Activated CD4-positive, alpha-beta T cell treated with anti-CD3 and anti-CD28 coated beads, Interleukin-2, amount 10 ng/mL, durations not matched to agents 24 days and 14 days (primary cell): ENCODE results near the gene RFT1. TPM values are rescaled to one million over a fixed set of nuclear protein-coding genes. Genes with fewer than 3 reads are reported as not detected.

ENCODE experiments used
- DNase-seq: peaks from one replicate; pipeline ENCODE4 v3.0.0; 2022
- H3K27ac Mint-ChIP-seq: one replicate; pipeline ENCODE4 v1.8.0; 2022; ENCODE audit warnings: mild to moderate bottlenecking, mixed read lengths
- H3K27me3 Mint-ChIP-seq: one replicate; pipeline ENCODE4 v1.8.0; 2022; ENCODE audit warnings: mixed read lengths
- H3K36me3 Mint-ChIP-seq: one replicate; pipeline ENCODE4 v1.8.0; 2022; ENCODE audit warnings: low read depth, mild to moderate bottlenecking, mixed read lengths
- H3K4me1 Mint-ChIP-seq: one replicate; pipeline ENCODE4 v1.8.0; 2021; ENCODE audit warnings: mixed read lengths
- H3K4me3 Mint-ChIP-seq: one replicate; pipeline ENCODE4 v1.8.0; 2022; ENCODE audit warnings: mild to moderate bottlenecking, moderate library complexity, mixed read lengths
- H3K9me3 Mint-ChIP-seq: one replicate; pipeline ENCODE4 v1.8.0; 2021; ENCODE audit warnings: mixed read lengths
- intact Hi-C: fragments of 100-400 bp; cut with micrococcal nuclease; formaldehyde crosslinking; loops from one replicate; pipeline ENCODE4 v1.15.1; 2023
- total RNA-seq: library from RNA; stranded (reverse); gene quantifications from 2 replicates; pipeline ENCODE4 v1.2.3, GENCODE V29; 2022

The RFT1 gene
- total RNA-seq, result 47.4 and 47.6 TPM in 2 replicates

DNA sequence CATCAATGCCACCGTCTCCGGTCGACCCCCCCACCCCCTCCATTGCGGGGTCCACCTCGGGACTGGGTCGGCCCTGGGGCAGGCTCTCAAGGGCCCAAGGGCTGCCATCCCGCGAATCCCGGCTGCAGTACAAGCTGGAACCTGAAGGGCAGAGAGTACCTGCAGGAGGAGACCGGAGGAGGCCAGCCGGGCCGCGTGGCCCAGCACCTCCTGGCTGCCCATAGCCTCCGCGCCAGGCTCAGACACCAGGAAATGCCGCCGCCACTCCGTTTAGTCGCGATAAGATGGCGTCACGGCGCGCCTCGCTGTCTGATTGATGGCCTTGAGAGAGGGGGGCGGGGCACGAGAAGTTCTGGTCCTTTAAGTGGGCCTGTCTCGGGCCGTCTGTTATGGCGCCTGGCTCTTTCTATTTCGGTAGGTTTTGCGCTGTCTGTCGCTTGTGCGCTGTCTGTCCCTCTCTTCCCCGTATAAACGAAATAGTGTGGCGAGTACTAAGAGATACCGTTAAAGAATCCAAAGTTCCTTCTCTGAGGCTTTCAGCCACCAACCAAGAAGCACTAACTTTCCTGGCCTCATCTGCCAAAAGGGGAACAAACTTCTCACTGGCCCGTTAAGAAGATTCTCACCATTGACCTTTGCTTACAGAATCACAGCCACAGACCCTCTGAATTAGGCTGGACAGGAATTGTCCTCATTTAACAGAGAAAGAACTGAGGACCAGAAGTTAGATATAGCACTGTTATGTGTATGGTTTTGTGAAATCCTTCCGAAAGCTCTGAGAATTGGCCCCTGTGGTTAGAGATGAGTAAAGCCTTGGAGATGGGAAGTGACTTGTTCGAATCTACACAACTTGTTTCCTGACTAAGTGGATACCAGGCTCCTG is at the start of gene RFT1:
Gene RFT1 (minus strand): TSS at position 257 of the 883 bp plus-strand sequence. CDS start 35 bp downstream, at position 222.
- Mint-ChIP-seq H3K27me3 (no peaks in the 10 kb centered on the region), H3K4me1 (peaks cover 15% of the 10 kb centered on the region), H3K27ac (peak within 1 kb of the TSS; percentile 93), H3K4me3 (peak within 1 kb of the TSS; percentile 89), H3K36me3 (peaks cover 6% of the 10 kb centered on the region), H3K9me3 (no peaks in the 10 kb centered on the region)
- intact Hi-C loops, result loop anchor here (1.0 to 10.0 kb wide), 5 partner anchors 16 to 214 kb away; partner anchors contain the start of gene DCP1A
- peak; percentile 100 for DNase-seq

GRCh38 chr3:53179580-53179979 is 49.3 kb upstream of the RFT1 start:
- no peak overlapping the region for H3K4me3 Mint-ChIP-seq
- H3K27me3 Mint-ChIP-seq, result no peaks in the 10 kb centered on the region
- intact Hi-C loops, result no loop called here
- H3K36me3 Mint-ChIP-seq, result peaks cover 24% of the 10 kb centered on the region
- H3K4me1 Mint-ChIP-seq, result no peaks in the 10 kb centered on the region
- no peak overlapping the region for H3K27ac Mint-ChIP-seq
- DNase-seq, result no peak
- H3K9me3 Mint-ChIP-seq, result no peaks in the 10 kb centered on the region

GRCh38 chr3:53178246-53178645 is 48.0 kb upstream of the RFT1 start:
- peaks cover 22% of the 10 kb centered on the region for H3K36me3 Mint-ChIP-seq

GRCh38 chr3:53175613-53176540 is 45.6 kb upstream of the RFT1 start:
- peaks cover 12% of the 10 kb centered on the region for H3K4me1 Mint-ChIP-seq
- no peaks in the 10 kb centered on the region for H3K27me3 Mint-ChIP-seq
- no peak overlapping the region for H3K4me3 Mint-ChIP-seq
- H3K36me3 Mint-ChIP-seq, result peaks cover 11% of the 10 kb centered on the region
- H3K9me3 Mint-ChIP-seq, result no peaks in the 10 kb centered on the region
- no peak for DNase-seq
- intact Hi-C loops, result no loop called here
- H3K27ac Mint-ChIP-seq, result no peak overlapping the region

More at GRCh38 chr3:53178246-53178645, 48.0 kb upstream of the RFT1 start:
- Mint-ChIP-seq H3K9me3 (no peaks in the 10 kb centered on the region), H3K27ac (no peak overlapping the region), H3K4me3 (no peak overlapping the region), H3K27me3 (no peaks in the 10 kb centered on the region), H3K4me1 (peaks cover 1% of the 10 kb centered on the region)
- no peak for DNase-seq
- intact Hi-C loops, result no loop called here

GRCh38 chr3:53174346-53175250 is 44.4 kb upstream of the RFT1 start:
- H3K36me3 Mint-ChIP-seq, result peaks cover 11% of the 10 kb centered on the region
- no peak overlapping the region for H3K4me3 Mint-ChIP-seq
- DNase-seq, result no peak
- peaks cover 24% of the 10 kb centered on the region for H3K4me1 Mint-ChIP-seq
- no peaks in the 10 kb centered on the region for H3K27me3 Mint-ChIP-seq
- H3K9me3 Mint-ChIP-seq, result no peaks in the 10 kb centered on the region
- intact Hi-C loops, result no loop called here
- H3K27ac Mint-ChIP-seq, result no peak overlapping the region

DNA sequence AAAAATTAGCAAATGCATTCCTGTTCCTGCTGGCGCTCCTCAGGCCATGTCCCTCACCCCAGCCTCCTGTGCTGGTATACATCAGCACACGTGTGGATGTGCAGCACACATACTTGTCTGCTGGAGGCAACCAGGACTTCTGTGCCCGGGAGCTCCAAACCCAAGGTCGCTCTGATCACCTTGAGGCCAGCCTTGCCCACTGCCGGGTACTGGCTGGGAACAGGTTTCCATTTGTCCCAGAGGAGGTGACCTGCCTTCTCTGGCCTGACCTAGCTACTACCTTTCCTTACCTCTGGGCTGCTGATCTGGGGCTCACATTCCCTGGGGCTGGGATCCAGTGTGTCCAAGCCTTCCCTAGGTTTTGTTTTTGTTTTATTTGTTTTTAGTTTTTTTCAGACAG is 42.9 kb upstream of the RFT1 start:
- no peak overlapping the region for H3K4me3 Mint-ChIP-seq
- no peaks in the 10 kb centered on the region for H3K9me3 Mint-ChIP-seq
- H3K27me3 Mint-ChIP-seq, result no peaks in the 10 kb centered on the region
- DNase-seq, result no peak
- intact Hi-C loops, result no loop called here
- H3K4me1 Mint-ChIP-seq, result peaks cover 38% of the 10 kb centered on the region
- H3K27ac Mint-ChIP-seq, result no peak overlapping the region
- peaks cover 5% of the 10 kb centered on the region for H3K36me3 Mint-ChIP-seq

DNA sequence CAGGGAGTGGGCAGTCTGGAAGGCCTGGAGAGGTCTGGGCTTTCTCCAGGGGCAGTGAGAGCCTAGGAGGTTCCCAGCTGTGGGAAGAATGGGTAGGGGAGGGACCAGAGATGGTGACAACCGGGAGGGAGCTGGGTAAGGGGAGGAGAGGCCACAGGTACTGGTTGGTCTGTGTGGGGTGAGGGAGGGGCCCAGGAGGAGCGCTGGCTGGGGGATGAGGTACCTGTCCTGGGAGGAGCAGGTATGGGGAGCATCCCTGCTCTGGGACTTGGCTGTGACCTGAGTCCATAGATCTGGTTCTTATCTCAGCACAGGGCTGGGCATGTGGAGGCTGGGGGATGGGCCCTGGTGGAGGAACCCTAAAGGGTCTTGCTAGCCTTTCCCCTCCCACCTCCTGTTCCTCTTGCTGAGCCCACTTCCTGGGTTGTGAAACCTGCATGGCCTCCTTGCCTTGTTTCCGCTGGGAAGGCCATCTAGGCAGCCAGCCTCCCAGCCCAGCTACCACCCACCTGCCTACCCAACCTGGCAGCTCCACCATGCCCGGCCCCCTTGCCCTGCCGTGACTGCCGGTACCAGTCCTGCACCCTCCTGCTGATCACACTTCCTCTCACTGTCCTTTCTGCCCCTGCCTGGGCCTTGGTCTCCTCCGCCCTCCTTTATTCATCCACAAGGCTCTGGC is 41.7 kb upstream of the RFT1 start:
- H3K4me1 Mint-ChIP-seq, result peaks cover 38% of the 10 kb centered on the region
- no peak for DNase-seq
- no peaks in the 10 kb centered on the region for H3K27me3 Mint-ChIP-seq
- H3K27ac Mint-ChIP-seq, result no peak overlapping the region
- intact Hi-C loops, result no loop called here
- peaks cover 5% of the 10 kb centered on the region for H3K36me3 Mint-ChIP-seq
- H3K4me3 Mint-ChIP-seq, result no peak overlapping the region
- no peaks in the 10 kb centered on the region for H3K9me3 Mint-ChIP-seq

- Mint-ChIP-seq H3K36me3 (peaks cover 8% of the 10 kb centered on the region), H3K27me3 (no peaks in the 10 kb centered on the region), H3K4me1 (peaks cover 43% of the 10 kb centered on the region), H3K9me3 (no peaks in the 10 kb centered on the region), H3K27ac (no peak overlapping the region), H3K4me3 (peak overlapping the region; percentile 51)
- intact Hi-C loops, result no loop called here
- no peak for DNase-seq
These were observed 40.8 kb upstream of the RFT1 start for GRCh38 chr3:53171064-53171418.

DNA sequence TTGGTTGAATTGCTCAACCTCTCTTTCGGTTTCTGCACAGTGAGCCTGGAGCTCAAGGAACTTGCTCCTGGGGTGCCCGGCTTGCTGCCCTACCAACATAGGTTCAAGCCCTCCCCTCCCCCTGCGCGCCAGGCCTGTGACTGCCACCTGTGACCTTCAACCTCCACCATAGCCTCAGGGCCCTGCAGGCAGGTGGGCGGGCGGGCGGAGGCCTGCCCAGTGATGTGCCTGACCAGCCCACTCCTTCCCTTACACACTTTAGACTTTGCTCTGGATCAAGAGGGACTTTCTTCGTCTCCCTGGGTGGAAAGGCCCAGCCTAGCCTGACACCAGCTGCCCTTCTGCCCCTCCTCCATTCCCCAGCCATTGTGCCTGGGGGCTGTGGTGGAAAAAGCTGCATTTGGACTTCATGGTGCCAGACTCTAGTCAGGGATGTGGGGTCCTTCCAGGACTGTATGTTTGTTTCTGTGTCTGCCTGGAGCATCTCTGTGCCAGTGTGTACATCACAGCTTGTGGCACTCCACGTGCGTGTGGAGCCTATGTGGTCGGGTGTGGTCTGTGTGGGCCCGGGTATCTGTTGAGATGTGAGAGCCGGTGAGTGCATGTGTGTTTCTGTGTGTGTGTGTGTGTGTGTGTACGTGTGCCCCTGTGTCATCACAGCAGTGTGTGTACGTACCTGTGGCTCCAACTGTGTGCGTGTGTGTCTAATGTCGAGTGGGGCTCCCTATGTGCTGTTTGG is 40.3 kb upstream of the RFT1 start:
- Mint-ChIP-seq H3K27ac (peak overlapping the region; percentile 26), H3K9me3 (no peaks in the 10 kb centered on the region), H3K36me3 (peaks cover 8% of the 10 kb centered on the region), H3K27me3 (no peaks in the 10 kb centered on the region), H3K4me1 (peaks cover 43% of the 10 kb centered on the region), H3K4me3 (peak overlapping the region; percentile 51)
- intact Hi-C loops, result no loop called here
- peak; percentile 75 for DNase-seq

GRCh38 chr3:53169832-53170324 is 39.6 kb upstream of the RFT1 start:
- Mint-ChIP-seq H3K4me3 (no peak overlapping the region), H3K27me3 (no peaks in the 10 kb centered on the region), H3K36me3 (peaks cover 10% of the 10 kb centered on the region), H3K27ac (no peak overlapping the region), H3K9me3 (no peaks in the 10 kb centered on the region), H3K4me1 (peaks cover 43% of the 10 kb centered on the region)
- no peak for DNase-seq
- intact Hi-C loops, result no loop called here

DNA sequence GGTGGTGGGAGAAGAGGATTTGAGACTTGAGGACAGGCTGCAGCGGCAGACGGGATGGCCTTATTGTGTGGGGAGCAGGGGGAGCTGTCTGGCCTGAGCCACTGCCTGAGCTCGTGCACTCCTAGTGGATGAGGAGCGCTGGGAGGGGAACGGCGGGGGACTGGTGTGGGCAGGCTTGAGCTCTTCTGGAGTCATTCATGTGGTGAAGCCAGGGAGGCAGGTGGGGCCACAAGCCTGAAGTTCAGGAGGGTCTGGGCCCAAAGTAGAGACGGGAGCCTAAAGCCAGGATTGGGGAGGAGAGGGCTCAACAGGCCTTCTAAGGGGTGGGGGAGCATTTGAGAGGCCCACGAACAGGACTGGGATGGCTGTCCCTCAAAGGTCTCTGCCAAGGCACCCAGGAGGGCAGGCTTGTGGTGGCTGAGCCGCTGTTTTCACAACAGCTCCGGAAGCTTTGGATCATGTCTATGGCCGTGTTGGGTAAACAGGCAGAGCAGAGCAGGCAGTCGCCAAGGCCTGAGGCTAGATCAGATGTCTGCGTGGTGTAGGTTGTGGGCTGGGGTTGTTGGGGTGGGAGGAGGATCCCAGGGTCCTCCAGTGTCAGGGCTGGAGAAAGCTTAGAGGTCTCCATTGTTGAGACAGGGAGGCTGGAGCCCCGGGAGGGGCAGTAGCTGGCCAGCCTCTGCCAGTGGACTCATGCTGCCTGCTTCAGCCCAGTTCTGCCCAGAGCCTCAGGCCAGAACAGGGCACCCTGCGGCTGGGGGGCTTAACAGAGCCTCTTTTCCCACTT is 39.0 kb upstream of the RFT1 start:
- no peak for DNase-seq
- intact Hi-C loops, result no loop called here
- H3K27ac Mint-ChIP-seq, result no peak overlapping the region

More for the DNA sequence above, 39.0 kb upstream of the RFT1 start:
- H3K4me3 Mint-ChIP-seq, result no peak overlapping the region
- no peaks in the 10 kb centered on the region for H3K9me3 Mint-ChIP-seq
- H3K27me3 Mint-ChIP-seq, result no peaks in the 10 kb centered on the region
- peaks cover 10% of the 10 kb centered on the region for H3K36me3 Mint-ChIP-seq
- H3K4me1 Mint-ChIP-seq, result peaks cover 43% of the 10 kb centered on the region
